ENCODE results near the gene POLR3B. TPM values are rescaled to one million over a fixed set of nuclear protein-coding genes. Genes with fewer than 3 reads are reported as not detected.

The POLR3B gene
- total and polyA plus RNA-seq, 9 of the 15 experiments (the other 6 are each of a cell fraction or from before 2014, with no cell fraction given), result 7.6 to 17.9 (median 14.4) TPM

- TF ChIP-seq, protein P1, sequence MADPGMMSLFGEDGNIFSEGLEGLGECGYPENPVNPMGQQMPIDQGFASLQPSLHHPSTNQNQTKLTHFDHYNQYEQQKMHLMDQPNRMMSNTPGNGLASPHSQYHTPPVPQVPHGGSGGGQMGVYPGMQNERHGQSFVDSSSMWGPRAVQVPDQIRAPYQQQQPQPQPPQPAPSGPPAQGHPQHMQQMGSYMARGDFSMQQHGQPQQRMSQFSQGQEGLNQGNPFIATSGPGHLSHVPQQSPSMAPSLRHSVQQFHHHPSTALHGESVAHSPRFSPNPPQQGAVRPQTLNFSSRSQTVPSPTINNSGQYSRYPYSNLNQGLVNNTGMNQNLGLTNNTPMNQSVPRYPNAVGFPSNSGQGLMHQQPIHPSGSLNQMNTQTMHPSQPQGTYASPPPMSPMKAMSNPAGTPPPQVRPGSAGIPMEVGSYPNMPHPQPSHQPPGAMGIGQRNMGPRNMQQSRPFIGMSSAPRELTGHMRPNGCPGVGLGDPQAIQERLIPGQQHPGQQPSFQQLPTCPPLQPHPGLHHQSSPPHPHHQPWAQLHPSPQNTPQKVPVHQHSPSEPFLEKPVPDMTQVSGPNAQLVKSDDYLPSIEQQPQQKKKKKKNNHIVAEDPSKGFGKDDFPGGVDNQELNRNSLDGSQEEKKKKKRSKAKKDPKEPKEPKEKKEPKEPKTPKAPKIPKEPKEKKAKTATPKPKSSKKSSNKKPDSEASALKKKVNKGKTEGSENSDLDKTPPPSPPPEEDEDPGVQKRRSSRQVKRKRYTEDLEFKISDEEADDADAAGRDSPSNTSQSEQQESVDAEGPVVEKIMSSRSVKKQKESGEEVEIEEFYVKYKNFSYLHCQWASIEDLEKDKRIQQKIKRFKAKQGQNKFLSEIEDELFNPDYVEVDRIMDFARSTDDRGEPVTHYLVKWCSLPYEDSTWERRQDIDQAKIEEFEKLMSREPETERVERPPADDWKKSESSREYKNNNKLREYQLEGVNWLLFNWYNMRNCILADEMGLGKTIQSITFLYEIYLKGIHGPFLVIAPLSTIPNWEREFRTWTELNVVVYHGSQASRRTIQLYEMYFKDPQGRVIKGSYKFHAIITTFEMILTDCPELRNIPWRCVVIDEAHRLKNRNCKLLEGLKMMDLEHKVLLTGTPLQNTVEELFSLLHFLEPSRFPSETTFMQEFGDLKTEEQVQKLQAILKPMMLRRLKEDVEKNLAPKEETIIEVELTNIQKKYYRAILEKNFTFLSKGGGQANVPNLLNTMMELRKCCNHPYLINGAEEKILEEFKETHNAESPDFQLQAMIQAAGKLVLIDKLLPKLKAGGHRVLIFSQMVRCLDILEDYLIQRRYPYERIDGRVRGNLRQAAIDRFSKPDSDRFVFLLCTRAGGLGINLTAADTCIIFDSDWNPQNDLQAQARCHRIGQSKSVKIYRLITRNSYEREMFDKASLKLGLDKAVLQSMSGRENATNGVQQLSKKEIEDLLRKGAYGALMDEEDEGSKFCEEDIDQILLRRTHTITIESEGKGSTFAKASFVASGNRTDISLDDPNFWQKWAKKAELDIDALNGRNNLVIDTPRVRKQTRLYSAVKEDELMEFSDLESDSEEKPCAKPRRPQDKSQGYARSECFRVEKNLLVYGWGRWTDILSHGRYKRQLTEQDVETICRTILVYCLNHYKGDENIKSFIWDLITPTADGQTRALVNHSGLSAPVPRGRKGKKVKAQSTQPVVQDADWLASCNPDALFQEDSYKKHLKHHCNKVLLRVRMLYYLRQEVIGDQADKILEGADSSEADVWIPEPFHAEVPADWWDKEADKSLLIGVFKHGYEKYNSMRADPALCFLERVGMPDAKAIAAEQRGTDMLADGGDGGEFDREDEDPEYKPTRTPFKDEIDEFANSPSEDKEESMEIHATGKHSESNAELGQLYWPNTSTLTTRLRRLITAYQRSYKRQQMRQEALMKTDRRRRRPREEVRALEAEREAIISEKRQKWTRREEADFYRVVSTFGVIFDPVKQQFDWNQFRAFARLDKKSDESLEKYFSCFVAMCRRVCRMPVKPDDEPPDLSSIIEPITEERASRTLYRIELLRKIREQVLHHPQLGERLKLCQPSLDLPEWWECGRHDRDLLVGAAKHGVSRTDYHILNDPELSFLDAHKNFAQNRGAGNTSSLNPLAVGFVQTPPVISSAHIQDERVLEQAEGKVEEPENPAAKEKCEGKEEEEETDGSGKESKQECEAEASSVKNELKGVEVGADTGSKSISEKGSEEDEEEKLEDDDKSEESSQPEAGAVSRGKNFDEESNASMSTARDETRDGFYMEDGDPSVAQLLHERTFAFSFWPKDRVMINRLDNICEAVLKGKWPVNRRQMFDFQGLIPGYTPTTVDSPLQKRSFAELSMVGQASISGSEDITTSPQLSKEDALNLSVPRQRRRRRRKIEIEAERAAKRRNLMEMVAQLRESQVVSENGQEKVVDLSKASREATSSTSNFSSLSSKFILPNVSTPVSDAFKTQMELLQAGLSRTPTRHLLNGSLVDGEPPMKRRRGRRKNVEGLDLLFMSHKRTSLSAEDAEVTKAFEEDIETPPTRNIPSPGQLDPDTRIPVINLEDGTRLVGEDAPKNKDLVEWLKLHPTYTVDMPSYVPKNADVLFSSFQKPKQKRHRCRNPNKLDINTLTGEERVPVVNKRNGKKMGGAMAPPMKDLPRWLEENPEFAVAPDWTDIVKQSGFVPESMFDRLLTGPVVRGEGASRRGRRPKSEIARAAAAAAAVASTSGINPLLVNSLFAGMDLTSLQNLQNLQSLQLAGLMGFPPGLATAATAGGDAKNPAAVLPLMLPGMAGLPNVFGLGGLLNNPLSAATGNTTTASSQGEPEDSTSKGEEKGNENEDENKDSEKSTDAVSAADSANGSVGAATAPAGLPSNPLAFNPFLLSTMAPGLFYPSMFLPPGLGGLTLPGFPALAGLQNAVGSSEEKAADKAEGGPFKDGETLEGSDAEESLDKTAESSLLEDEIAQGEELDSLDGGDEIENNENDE (IDR thresholded peaks at IDR 0.05; ENCODE audit: low read depth, low read length), result no peak
- TF ChIP-seq SOX6 (IDR thresholded peaks at IDR 0.05) (peak; percentile 58; the same call in 1 of the 2 replicates), STAT5A (IDR thresholded peaks at IDR 0.05; ENCODE audit: borderline replicate concordance, low read length) (no peak), ARID2 (IDR thresholded peaks at IDR 0.05) (no peak), HNRNPUL1 (IDR thresholded peaks at IDR 0.05; ENCODE audit: low read length) (no peak), ZNF395 (CRISPR knock-in tag; IDR thresholded peaks at IDR 0.05) (peak; percentile 58; the same call in 1 of the 2 replicates), ZNF124 (CRISPR knock-in tag; IDR thresholded peaks at IDR 0.05) (no peak), THRB (CRISPR knock-in tag; conservative IDR thresholded peaks at IDR 0.05) (peak; percentile 90; the same call in 1 of the 2 replicates), RBFOX2 (IDR thresholded peaks at IDR 0.05; ENCODE audit: low read depth, low read length) (peak; percentile 97), SMAD4 (CRISPR knock-in tag; conservative IDR thresholded peaks at IDR 0.05) (peak; percentile 90), ZNF134 (CRISPR knock-in tag; conservative IDR thresholded peaks at IDR 0.05) (0 out of 2 replicates have a peak, but pooled peaks have one; percentile 34), ZNF589 (CRISPR knock-in tag; IDR thresholded peaks at IDR 0.05; ENCODE audit: low read depth) (no peak)
Measured at GRCh38 chr12:106357549-106358395, at the start of gene POLR3B (continued).

All from K562 (cell line).